Measurements from ENCODE around the gene RRP36. TPM values are rescaled to one million over a fixed set of nuclear protein-coding genes. Genes with fewer than 3 reads are reported as not detected.

The RRP36 gene
- total and polyA plus RNA-seq, 12 donors, result 29.6 to 109 (median 50.7) TPM

DNA sequence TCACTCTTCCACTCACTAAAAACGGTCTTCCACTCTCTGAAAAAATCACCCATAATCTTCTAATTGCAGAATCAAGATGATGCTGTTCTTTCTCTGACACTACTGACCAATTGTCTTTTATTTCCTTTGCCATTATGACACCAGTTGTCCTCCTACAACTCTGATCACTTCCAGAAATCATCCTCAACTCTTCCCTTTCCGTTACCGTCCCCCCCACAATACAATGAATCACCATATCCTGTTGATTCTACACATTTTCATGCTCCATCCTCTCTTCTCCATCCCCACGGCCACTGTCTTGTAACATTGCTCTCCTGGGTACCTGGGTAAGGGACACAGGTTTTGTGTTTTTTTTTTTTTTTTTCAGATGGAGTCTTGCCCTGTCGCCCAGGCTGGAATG lies 39.6 kb upstream of the RRP36 start:
- no peak overlapping the region for H3K4me3 ChIP-seq
- intact Hi-C loops (cut with DNase I), result no loop called here
- TF ChIP-seq, protein P1, sequence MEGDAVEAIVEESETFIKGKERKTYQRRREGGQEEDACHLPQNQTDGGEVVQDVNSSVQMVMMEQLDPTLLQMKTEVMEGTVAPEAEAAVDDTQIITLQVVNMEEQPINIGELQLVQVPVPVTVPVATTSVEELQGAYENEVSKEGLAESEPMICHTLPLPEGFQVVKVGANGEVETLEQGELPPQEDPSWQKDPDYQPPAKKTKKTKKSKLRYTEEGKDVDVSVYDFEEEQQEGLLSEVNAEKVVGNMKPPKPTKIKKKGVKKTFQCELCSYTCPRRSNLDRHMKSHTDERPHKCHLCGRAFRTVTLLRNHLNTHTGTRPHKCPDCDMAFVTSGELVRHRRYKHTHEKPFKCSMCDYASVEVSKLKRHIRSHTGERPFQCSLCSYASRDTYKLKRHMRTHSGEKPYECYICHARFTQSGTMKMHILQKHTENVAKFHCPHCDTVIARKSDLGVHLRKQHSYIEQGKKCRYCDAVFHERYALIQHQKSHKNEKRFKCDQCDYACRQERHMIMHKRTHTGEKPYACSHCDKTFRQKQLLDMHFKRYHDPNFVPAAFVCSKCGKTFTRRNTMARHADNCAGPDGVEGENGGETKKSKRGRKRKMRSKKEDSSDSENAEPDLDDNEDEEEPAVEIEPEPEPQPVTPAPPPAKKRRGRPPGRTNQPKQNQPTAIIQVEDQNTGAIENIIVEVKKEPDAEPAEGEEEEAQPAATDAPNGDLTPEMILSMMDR (IDR thresholded peaks at IDR 0.05), result no peak
- no peak for TF ChIP-seq POLR2A (IDR thresholded peaks at IDR 0.05)
- H3K27ac ChIP-seq, result no peak overlapping the region
- H3K27me3 ChIP-seq, result no peaks in the 10 kb centered on the region
- WGBS, 4 donors, result 83 to 89% (median 84%) methylated on average over 5 of the region's 5 CpGs
- H3K4me1 ChIP-seq (replicated peaks in 1 of 2), result peaks cover 32 to 47% of the 10 kb centered on the region in 2 donors
- DNase-seq, result no peak
- H3K36me3 ChIP-seq (replicated peaks in 1 of 2), result no peaks in the 10 kb centered on the region
- H3K9me3 ChIP-seq (replicated peaks in 1 of 3), result no peaks in the 10 kb centered on the region

DNA sequence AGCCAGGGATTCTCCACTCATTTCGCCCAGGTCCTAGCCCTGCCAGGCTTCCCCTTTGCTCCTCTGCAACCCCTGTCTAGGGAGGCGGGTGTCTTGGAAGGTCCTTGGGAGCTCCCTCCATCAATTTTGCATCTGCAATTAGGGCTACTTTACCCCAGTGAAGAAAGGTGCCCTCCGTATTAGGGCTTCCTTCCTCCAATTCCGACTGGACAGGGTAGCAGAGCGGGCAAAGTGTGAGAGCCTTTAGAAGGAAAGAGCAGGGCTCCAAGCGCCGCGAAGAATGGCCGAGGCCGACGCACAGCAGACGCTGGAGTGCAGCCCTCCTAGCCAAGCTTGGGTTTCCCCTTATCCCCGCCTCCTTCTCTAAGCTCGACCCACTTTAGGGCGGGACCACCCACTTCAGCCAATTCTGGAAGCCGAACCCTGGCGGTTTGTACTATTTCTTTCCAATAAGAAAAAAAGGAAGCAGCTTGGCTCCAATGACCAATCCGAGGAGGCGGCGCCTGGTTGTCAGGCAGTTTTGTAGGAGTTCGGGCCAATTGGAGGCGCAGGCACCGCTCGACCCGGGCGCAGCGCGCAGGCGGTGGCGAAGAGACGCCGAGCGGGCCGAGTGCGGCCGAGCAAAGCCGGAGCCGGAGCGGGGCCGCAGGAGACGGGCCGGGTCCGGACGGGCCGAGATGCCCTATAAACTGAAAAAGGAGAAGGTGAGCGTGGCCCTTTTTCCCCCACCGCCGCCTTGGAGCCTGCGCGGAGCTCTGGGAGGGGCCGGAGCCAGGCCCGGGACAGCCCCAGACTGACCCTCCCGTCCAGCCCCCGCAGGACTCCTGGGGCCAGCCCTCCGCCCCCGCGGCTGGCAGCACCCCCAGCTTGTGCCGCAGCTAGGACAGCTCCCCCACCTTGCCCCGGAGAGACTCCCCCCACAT lies 37.2 kb upstream of the RRP36 start, which contains the start of gene PPP2R5D:
Gene PPP2R5D (plus strand): TSS at position 570 of the 923 bp plus-strand sequence. CDS start 108 bp downstream, at position 678.
- Histone ChIP-seq H3K27ac (peak within 1 kb of the TSS; percentile 66 to 88 (median 79)), H3K27me3 (no peaks in the 10 kb centered on the region), H3K9me3 (replicated peaks in 1 of 3) (no peaks in the 10 kb centered on the region), H3K36me3 (replicated peaks in 1 of 2) (no peaks in the 10 kb centered on the region), H3K4me1 (replicated peaks in 1 of 2) (peaks cover 26 to 33% of the 10 kb centered on the region in 2 donors), H3K4me3 (peak within 1 kb of the TSS; percentile 43 to 92 (median 60))
- peak; percentile 96 to 100 (median 99) for DNase-seq
- intact Hi-C loops (cut with DNase I), result no loop called here
- TF ChIP-seq, protein P1 (IDR thresholded peaks at IDR 0.05), result peak in 4 of 6 experiments; percentile 10 to 37 (median 26)
- TF ChIP-seq POLR2A (IDR thresholded peaks at IDR 0.05), result peak; percentile 77 to 97
- WGBS, 4 donors, result 0 to 1% (median 0%) methylated on average over 17 to 59 of the region's 59 CpGs

DNA sequence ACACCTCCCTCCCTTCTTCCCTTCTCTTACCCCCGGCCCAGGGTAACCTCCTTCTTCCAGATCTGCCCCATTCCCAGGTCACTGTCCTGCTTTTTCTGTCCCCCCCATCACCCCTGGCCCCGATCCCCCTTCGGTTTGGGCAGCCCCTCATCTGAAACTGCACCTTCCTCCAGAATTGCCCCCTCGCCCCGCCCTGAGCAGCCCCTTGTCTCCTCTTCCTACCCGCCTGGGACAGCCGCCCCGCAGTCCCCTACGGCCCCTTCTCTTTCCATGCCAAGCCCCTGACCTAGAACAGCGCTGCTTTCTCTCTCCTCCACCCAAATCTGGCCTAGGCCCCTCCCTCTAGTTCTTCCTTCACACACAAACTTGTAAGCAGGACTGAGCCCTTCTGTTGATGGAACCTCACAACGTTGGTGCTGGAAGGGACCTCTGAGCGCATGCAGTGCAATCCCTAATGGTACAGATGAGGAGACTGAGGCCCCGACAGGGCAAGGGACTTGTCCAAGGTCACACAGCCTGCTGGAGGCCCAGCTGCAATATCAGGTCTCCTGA lies 36.4 kb upstream of the RRP36 start:
- Histone ChIP-seq H3K9me3 (replicated peaks in 1 of 3) (no peaks in the 10 kb centered on the region), H3K36me3 (replicated peaks in 1 of 2) (peaks cover 0 to 7% of the 10 kb centered on the region in 2 donors), H3K27me3 (no peaks in the 10 kb centered on the region), H3K4me3 (peak overlapping the region; percentile 35 to 92 (median 58)), H3K27ac (peak overlapping the region in 4 of 5 donors; percentile 63 to 88 (median 82)), H3K4me1 (replicated peaks in 1 of 2) (peaks cover 19 to 27% of the 10 kb centered on the region in 2 donors)
- WGBS, 4 donors, result 9 to 12% (median 9%) methylated on average over 11 to 13 of the region's 13 CpGs
- intact Hi-C loops (cut with DNase I), result no loop called here
- no peak for TF ChIP-seq POLR2A (IDR thresholded peaks at IDR 0.05)
- TF ChIP-seq, protein P1 (IDR thresholded peaks at IDR 0.05), result no peak
- peak in 2 of 7 donors; percentile 11 to 24 for DNase-seq
